SH-SY5Y (cell line): ENCODE measurements around the gene TRDN.

Experiments
- GATA2 ChIP-seq: IDR thresholded peaks from 2 replicates; pipeline ENCODE4 v1.6.1; 2011; ENCODE audit warnings: mild to moderate bottlenecking, low read depth, low read length
- GATA3 ChIP-seq: IDR thresholded peaks from 2 replicates; pipeline ENCODE4 v1.6.1; 2011; ENCODE audit warnings: low read depth, mild to moderate bottlenecking, low read length, moderate library complexity

TRDN gene

GRCh38 chr6:123610779-123611178, 26.0 kb downstream of the TRDN start:
- no peak for TF ChIP-seq GATA2
- TF ChIP-seq GATA3, result no peak

GRCh38 chr6:123604067-123604466, 32.7 kb downstream of the TRDN start:
- no peak for TF ChIP-seq GATA3

- TF ChIP-seq GATA2 (no peak), GATA3 (no peak)
These were observed 38.7 kb downstream of the TRDN start for GRCh38 chr6:123598011-123598410.

- no peak for TF ChIP-seq GATA2
- no peak for TF ChIP-seq GATA3
These were observed 42.0 kb downstream of the TRDN start for GRCh38 chr6:123594776-123595175.

GRCh38 chr6:123592426-123592825, 44.3 kb downstream of the TRDN start:
- TF ChIP-seq GATA3 (no peak), GATA2 (no peak)

GRCh38 chr6:123589973-123590372, 46.8 kb downstream of the TRDN start:
- no peak for TF ChIP-seq GATA3
- no peak for TF ChIP-seq GATA2

GRCh38 chr6:123589317-123589716, 47.4 kb downstream of the TRDN start:
- TF ChIP-seq GATA2 (no peak), GATA3 (no peak)

- TF ChIP-seq GATA3 (no peak), GATA2 (no peak)
These were observed 48.2 kb downstream of the TRDN start for GRCh38 chr6:123588546-123588895.

- TF ChIP-seq GATA2 (no peak), GATA3 (no peak)
These were observed 48.8 kb downstream of the TRDN start for GRCh38 chr6:123587838-123588545.

- TF ChIP-seq GATA2 (no peak), GATA3 (no peak)
These were observed 56.4 kb downstream of the TRDN start for GRCh38 chr6:123580331-123580730.

GRCh38 chr6:123575188-123575587, 61.6 kb downstream of the TRDN start:
- TF ChIP-seq GATA2 (no peak), GATA3 (no peak)

- no peak for TF ChIP-seq GATA2
- TF ChIP-seq GATA3, result no peak
These were observed 65.7 kb downstream of the TRDN start for GRCh38 chr6:123570813-123571684.

- TF ChIP-seq GATA2 (no peak), GATA3 (no peak)
These were observed 67.2 kb downstream of the TRDN start for GRCh38 chr6:123569575-123569974.

GRCh38 chr6:123565529-123565928, 71.2 kb downstream of the TRDN start:
- TF ChIP-seq GATA3, result no peak
- no peak for TF ChIP-seq GATA2

GRCh38 chr6:123564361-123564760, 72.4 kb downstream of the TRDN start:
- TF ChIP-seq GATA2, result no peak
- no peak for TF ChIP-seq GATA3
